K562 (cell line): ENCODE results near the gene PPFIA1. TPM values are rescaled to one million over a fixed set of nuclear protein-coding genes. Genes with fewer than 3 reads are reported as not detected.

Source experiments
- ATAC-seq: fragments of 200-7000 bp; cut with Tn5 transposase; 3 replicates; pipeline ENCODE4 v1.9.1; 2020; ENCODE audit warnings: moderate library complexity
- BruUV-seq: library from RNA; stranded (reverse); fragments of 400-500 nt; replicated peaks from 2 replicates; lab custom pipeline; 2021; lab: Mats Ljungman, UMichigan
- CTCF ChIA-PET: fragments of 300-600 bp; formaldehyde crosslinking; extraction: SDS; loops from one replicate; lab custom pipeline; 2021; ENCODE audit warnings: low intra/inter-chr PET ratio; lab: Yijun Ruan, JAX
- POLR2A ChIA-PET: fragments of 300-600, 350-650 bp; sonication (Branson Sonifier 250); formaldehyde crosslinking; extraction: SDS; loops from one replicate; lab custom pipeline; 2021; ENCODE audit warnings: antibody characterized with exemption, inconsistent platforms; lab: Yijun Ruan, JAX
- DNase-seq, 4 experiments: peaks; one replicate each; pipeline versions ENCODE4 v3.0.0 to v3.0.0-alpha.2; 2011 to 2018; ENCODE audit warnings: low spot score in 3 of 4, mixed read lengths in 3 of 4; ENCODE audit errors: extremely low read depth in 1 of 4
- FAIRE-seq: peaks from 2 replicates; lab custom pipeline; 2011; peaks lifted over from hg19 to GRCh38; lab: Jason Lieb, UNC
- H2AFZ ChIP-seq: 2 replicates; pipeline ENCODE4 v1.6.0; 2011; ENCODE audit warnings: low read depth, low read length, control low read depth, inconsistent platforms
- H3K27ac ChIP-seq: fragments of 200-600 bp; 3 replicates; pipeline ENCODE4 v1.8.0; 2011; ENCODE audit warnings: low read depth, mild to moderate bottlenecking, control low read depth, inconsistent platforms, low read length, moderate library complexity, mixed read lengths; ENCODE audit errors: extremely low read depth
- H3K27me3 ChIP-seq, 2 experiments: fragments of 300-600 bp in 1 of 2; 2 replicates in 1 of 2; 3 replicates in 1 of 2; pipeline versions ENCODE4 v1.6.0 to v1.8.0; 2011; ENCODE audit warnings: inconsistent platforms in 2 of 2, low read length in 2 of 2, mild to moderate bottlenecking in 1 of 2, mixed read lengths in 1 of 2, moderate library complexity in 1 of 2; ENCODE audit not compliant: control insufficient read depth in 2 of 2, insufficient read depth in 2 of 2
- H3K36me3 ChIP-seq: fragments of 300-600 bp; 3 replicates; pipeline ENCODE4 v1.8.0; 2011; ENCODE audit warnings: mild to moderate bottlenecking, low read length, inconsistent platforms; ENCODE audit not compliant: control insufficient read depth, insufficient read depth
- H3K4me1 ChIP-seq, 2 experiments: fragments of 200-600 bp in 1 of 2; replicated peaks in 1 of 2; 2 replicates in 1 of 2; 3 replicates in 1 of 2; pipeline versions ENCODE4 v1.5.1 to v1.8.0; 2011; ENCODE audit warnings: inconsistent platforms in 2 of 2, low read length in 2 of 2, mild to moderate bottlenecking in 1 of 2, mixed read lengths in 1 of 2, moderate library complexity in 1 of 2; ENCODE audit not compliant: control insufficient read depth in 2 of 2, insufficient read depth in 2 of 2
- H3K4me2 ChIP-seq: 2 replicates; pipeline ENCODE4 v1.6.1; 2011; ENCODE audit warnings: low read length, control low read depth, inconsistent platforms, mixed read lengths; ENCODE audit not compliant: insufficient read depth
- H3K4me3 ChIP-seq: fragments of 200-600 bp; sonication (generic), shearing (Covaris generic); 2 replicates; pipeline ENCODE4 v1.5.1; 2016; ENCODE audit warnings: control low read depth, inconsistent platforms
- H3K79me2 ChIP-seq: fragments of 200-600 bp; 3 replicates; pipeline ENCODE4 v1.8.0; 2011; ENCODE audit warnings: low read length, inconsistent platforms; ENCODE audit not compliant: control insufficient read depth, insufficient read depth
- H3K9ac ChIP-seq, 2 experiments: 2 replicates each; pipeline versions ENCODE4 v1.6.0 to v1.6.1; 2011; ENCODE audit warnings: low read depth in 2 of 2, low read length in 2 of 2, control low read depth in 1 of 2, inconsistent platforms in 1 of 2, mild to moderate bottlenecking in 1 of 2, mixed read lengths in 1 of 2; ENCODE audit not compliant: insufficient read depth in 1 of 2
- H3K9me1 ChIP-seq: one replicate; pipeline ENCODE4 v1.6.0; 2011; ENCODE audit warnings: inconsistent platforms, mild to moderate bottlenecking, low read length, moderate library complexity; ENCODE audit not compliant: control insufficient read depth, insufficient read depth
- H3K9me3 ChIP-seq: replicated peaks from 2 replicates; pipeline ENCODE4 v1.5.1; 2011; ENCODE audit warnings: low read depth, low read length, inconsistent platforms; ENCODE audit not compliant: control insufficient read depth, insufficient read depth
- H4K20me1 ChIP-seq: replicated peaks from 2 replicates; pipeline ENCODE4 v1.6.1; 2011; ENCODE audit warnings: low read length, inconsistent platforms, mixed read lengths; ENCODE audit not compliant: control insufficient read depth, insufficient read depth
- BACH1 ChIP-seq: fragments of 200-800 bp; sonication (Bioruptor generic); IDR thresholded peaks from 2 replicates; pipeline ENCODE4 v1.6.1; 2016; ENCODE audit warnings: missing genetic modification characterization, missing compliant biosample characterization
- ZNF24 ChIP-seq: fragments of 450-650 bp; IDR thresholded peaks from 2 replicates; pipeline ENCODE4 v1.6.1; 2016
- ZNF707 ChIP-seq: fragments of 250-450 bp; sonication (Bioruptor Pico); conservative IDR thresholded peaks from 2 replicates; pipeline ENCODE4 v1.8.0; 2022; ENCODE audit warnings: inconsistent platforms, mild to moderate bottlenecking, moderate library complexity
- WGBS: fragments of 100-300 bp; shearing (Covaris generic); methylation state at CpG from one replicate; pipeline ENCODE4 v1.1.6; 2016; ENCODE audit warnings: low coverage, mixed read lengths; ENCODE audit not compliant: insufficient coverage; ENCODE audit errors: missing lambda C conversion rate; 5-methylcytosine and 5-hydroxymethylcytosine counted together
- in situ Hi-C: fragments of 300-500 bp; cut with MboI; formaldehyde crosslinking; loops from 4 replicates; pipeline ENCODE4 v1.15.0; 2018; ENCODE audit warnings: inconsistent platforms, mixed read lengths
- intact Hi-C: fragments of 100-400 bp; cut with micrococcal nuclease; formaldehyde crosslinking; loops from 2 replicates; pipeline ENCODE4 v1.14.2; 2022
- polyA plus RNA-seq, 8 experiments: library from polyadenylated mRNA; depleted of rRNA in 4 of 8; stranded (reverse) in 5 of 8; unstranded in 3 of 8; fragments of >200 nt; fragmentation: Nextera tagmentation in 2 of 8; fragmentation: Illumina TruSeq in 1 of 8; extraction: Ambion mirVana in 2 of 8; extraction: Trizol in 1 of 8; gene quantifications; 2 replicates each; pipeline versions ENCODE4 v1.2.1 to v1.2.3, GENCODE V29; 2011 to 2014; ENCODE audit warnings: inconsistent platforms in 1 of 8, missing spikeins in 1 of 8
- total RNA-seq, 7 experiments: library from RNA; depleted of rRNA in 6 of 7; stranded (reverse); fragments of >200 nt in 6 of 7; fragmentation: Illumina TruSeq in 2 of 7; extraction: Trizol in 2 of 7; gene quantifications; 2 replicates each; pipeline versions ENCODE4 v1.2.1 to v1.2.3, GENCODE V29; 2011 to 2021; ENCODE audit warnings: low replicate concordance in 1 of 7
- TF ChIP-seq, protein P1 (sequence below): fragments of 250-450 bp; sonication (Bioruptor Pico); IDR thresholded peaks from 2 replicates; pipeline ENCODE4 v1.5.0; 2021
- TF ChIP-seq, protein P2 (sequence below): fragments of 250-450 bp; sonication (Bioruptor Pico); IDR thresholded peaks from 2 replicates; pipeline ENCODE4 v1.4.0; 2020; ENCODE audit warnings: mild to moderate bottlenecking, moderate library complexity
- TF ChIP-seq, protein P3 (sequence below): sonication (generic); formaldehyde crosslinking; IDR thresholded peaks from 2 replicates; pipeline ENCODE4 v1.8.0; 2022; ENCODE audit warnings: mild to moderate bottlenecking, low read depth, missing genetic modification reagents
- TF ChIP-seq, protein P4 (sequence below), 2 experiments: fragments of 450-650 bp in 1 of 2; sonication (generic) in 1 of 2; formaldehyde crosslinking in 1 of 2; IDR thresholded peaks; 2 replicates each; pipeline versions ENCODE4 v1.7.1 to v1.9.0; 2016 to 2022; ENCODE audit warnings: inconsistent platforms in 1 of 2, mild to moderate bottlenecking in 1 of 2, missing genetic modification reagents in 1 of 2

The PPFIA1 gene
- total and polyA plus RNA-seq, 9 of the 15 experiments (the other 6 are each of a cell fraction or from before 2014, with no cell fraction given) = 9.9 to 41.5 (median 28.5) TPM

DNA sequence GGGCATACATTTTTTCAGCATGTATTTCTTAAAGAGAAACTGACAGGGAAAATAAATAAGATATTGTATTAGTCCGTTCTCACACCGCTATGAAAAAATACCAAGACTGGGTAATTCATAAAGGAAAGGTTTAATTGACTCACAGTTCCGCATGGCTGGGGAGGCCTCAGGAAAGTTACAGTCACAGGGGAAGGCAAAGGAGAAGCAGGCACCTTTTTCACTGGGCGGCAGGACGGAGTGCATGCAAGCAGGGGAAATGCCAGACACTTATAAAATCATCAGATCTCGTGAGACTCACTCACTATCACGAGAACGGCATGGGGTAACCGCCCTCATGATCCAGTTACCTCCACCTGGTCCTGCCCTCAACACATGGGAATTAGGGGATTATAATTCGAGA lies 44.2 kb downstream of the PPFIA1 start (continued):
- TF ChIP-seq, protein P1, sequence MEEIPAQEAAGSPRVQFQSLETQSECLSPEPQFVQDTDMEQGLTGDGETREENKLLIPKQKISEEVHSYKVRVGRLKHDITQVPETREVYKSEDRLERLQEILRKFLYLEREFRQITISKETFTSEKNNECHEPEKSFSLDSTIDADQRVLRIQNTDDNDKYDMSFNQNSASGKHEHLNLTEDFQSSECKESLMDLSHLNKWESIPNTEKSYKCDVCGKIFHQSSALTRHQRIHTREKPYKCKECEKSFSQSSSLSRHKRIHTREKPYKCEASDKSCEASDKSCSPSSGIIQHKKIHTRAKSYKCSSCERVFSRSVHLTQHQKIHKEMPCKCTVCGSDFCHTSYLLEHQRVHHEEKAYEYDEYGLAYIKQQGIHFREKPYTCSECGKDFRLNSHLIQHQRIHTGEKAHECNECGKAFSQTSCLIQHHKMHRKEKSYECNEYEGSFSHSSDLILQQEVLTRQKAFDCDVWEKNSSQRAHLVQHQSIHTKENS (CRISPR knock-in tag) = no peak
- TF ChIP-seq, protein P2, sequence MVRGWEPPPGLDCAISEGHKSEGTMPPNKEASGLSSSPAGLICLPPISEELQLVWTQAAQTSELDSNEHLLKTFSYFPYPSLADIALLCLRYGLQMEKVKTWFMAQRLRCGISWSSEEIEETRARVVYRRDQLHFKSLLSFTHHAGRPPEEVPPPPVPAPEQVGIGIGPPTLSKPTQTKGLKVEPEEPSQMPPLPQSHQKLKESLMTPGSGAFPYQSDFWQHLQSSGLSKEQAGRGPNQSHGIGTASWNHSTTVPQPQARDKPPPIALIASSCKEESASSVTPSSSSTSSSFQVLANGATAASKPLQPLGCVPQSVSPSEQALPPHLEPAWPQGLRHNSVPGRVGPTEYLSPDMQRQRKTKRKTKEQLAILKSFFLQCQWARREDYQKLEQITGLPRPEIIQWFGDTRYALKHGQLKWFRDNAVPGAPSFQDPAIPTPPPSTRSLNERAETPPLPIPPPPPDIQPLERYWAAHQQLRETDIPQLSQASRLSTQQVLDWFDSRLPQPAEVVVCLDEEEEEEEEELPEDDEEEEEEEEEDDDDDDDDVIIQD (CRISPR knock-in tag) = no peak
- TF ChIP-seq BACH1 (tag) = no peak

DNA sequence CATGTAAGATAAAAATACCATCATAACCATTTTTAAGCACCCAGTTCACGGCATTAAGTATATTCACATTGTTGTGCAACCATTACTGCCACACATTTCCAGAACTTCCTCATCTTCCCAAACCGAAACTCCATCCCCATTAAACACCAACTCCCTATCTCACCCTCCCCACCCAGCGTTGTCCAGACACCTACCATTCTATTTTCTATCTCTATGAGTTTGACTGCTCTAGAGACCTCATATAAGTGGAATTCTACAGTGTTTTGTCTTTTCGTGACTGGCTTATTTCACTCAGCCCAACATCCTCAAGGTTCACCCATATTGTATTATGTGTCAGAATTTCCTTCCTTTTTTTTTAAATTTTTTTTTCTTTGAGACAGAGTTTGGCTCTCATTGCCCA lies 45.2 kb downstream of the PPFIA1 start:
- 92% methylated on average over 4 of the region's 4 CpGs for WGBS
- Histone ChIP-seq H3K9me3 (no peaks in the 10 kb centered on the region), H2AFZ (no peak overlapping the region), H3K4me3 (no peak overlapping the region), H3K27ac (no peak overlapping the region), H3K4me2 (no peak overlapping the region), H3K9ac (no peak overlapping the region), H3K27me3 (no peaks in the 10 kb centered on the region), H3K36me3 (peaks cover 37% of the 10 kb centered on the region; the same call in 2 of the 3 replicates), H4K20me1 (no peaks in the 10 kb centered on the region; the same call in none of the 2 replicates), H3K9me1 (no peaks in the 10 kb centered on the region), H3K4me1 (peaks cover 17 to 22% of the 10 kb centered on the region in 2 experiments), H3K79me2 (peaks cover 34% of the 10 kb centered on the region)
- ChIA-PET POLR2A (no interaction called here), CTCF (no interaction called here)
- no TSS peak for BruUV-seq
- FAIRE-seq (no peak), ATAC-seq (no peak), DNase-seq (no peak)
- intact Hi-C loops = no loop called here
- in situ Hi-C loops = no loop called here
- TF ChIP-seq, protein P3, sequence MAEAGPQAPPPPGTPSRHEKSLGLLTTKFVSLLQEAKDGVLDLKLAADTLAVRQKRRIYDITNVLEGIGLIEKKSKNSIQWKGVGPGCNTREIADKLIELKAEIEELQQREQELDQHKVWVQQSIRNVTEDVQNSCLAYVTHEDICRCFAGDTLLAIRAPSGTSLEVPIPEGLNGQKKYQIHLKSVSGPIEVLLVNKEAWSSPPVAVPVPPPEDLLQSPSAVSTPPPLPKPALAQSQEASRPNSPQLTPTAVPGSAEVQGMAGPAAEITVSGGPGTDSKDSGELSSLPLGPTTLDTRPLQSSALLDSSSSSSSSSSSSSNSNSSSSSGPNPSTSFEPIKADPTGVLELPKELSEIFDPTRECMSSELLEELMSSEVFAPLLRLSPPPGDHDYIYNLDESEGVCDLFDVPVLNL (CRISPR knock-in tag) = no peak
- TF ChIP-seq, protein P4, sequence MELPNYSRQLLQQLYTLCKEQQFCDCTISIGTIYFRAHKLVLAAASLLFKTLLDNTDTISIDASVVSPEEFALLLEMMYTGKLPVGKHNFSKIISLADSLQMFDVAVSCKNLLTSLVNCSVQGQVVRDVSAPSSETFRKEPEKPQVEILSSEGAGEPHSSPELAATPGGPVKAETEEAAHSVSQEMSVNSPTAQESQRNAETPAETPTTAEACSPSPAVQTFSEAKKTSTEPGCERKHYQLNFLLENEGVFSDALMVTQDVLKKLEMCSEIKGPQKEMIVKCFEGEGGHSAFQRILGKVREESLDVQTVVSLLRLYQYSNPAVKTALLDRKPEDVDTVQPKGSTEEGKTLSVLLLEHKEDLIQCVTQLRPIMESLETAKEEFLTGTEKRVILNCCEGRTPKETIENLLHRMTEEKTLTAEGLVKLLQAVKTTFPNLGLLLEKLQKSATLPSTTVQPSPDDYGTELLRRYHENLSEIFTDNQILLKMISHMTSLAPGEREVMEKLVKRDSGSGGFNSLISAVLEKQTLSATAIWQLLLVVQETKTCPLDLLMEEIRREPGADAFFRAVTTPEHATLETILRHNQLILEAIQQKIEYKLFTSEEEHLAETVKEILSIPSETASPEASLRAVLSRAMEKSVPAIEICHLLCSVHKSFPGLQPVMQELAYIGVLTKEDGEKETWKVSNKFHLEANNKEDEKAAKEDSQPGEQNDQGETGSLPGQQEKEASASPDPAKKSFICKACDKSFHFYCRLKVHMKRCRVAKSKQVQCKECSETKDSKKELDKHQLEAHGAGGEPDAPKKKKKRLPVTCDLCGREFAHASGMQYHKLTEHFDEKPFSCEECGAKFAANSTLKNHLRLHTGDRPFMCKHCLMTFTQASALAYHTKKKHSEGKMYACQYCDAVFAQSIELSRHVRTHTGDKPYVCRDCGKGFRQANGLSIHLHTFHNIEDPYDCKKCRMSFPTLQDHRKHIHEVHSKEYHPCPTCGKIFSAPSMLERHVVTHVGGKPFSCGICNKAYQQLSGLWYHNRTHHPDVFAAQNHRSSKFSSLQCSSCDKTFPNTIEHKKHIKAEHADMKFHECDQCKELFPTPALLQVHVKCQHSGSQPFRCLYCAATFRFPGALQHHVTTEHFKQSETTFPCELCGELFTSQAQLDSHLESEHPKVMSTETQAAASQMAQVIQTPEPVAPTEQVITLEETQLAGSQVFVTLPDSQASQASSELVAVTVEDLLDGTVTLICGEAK (IDR thresholded peaks at IDR 0.05) = no peak
- TF ChIP-seq, protein P4 (CRISPR knock-in tag; IDR thresholded peaks at IDR 0.05) = no peak
- TF ChIP-seq ZNF24 = no peak
- no peak for TF ChIP-seq ZNF707 (CRISPR knock-in tag)
